HUES6 (cell line): ENCODE measurements around the gene DDR1.

Experiments
- H3K27ac ChIP-seq: 2 replicates; pipeline ENCODE4 v1.7.0; 2013; ENCODE audit warnings: low read depth, mild to moderate bottlenecking, low read length, inconsistent platforms
- H3K27me3 ChIP-seq: 2 replicates; pipeline ENCODE4 v1.6.1; 2013; ENCODE audit warnings: low read length; ENCODE audit not compliant: control insufficient read depth, insufficient read depth
- H3K36me3 ChIP-seq: 2 replicates; pipeline ENCODE4 v1.6.1; 2013; ENCODE audit warnings: low read length; ENCODE audit not compliant: control insufficient read depth, insufficient read depth
- H3K4me1 ChIP-seq: 2 replicates; pipeline ENCODE4 v1.6.1; 2013; ENCODE audit warnings: low read length; ENCODE audit not compliant: control insufficient read depth, insufficient read depth
- H3K4me3 ChIP-seq: 2 replicates; pipeline ENCODE4 v1.5.1; 2013; ENCODE audit warnings: low read depth, low read length
- H3K9ac ChIP-seq: one replicate; pipeline ENCODE4 v1.6.1; 2013; ENCODE audit warnings: mild to moderate bottlenecking, low read length
- H3K9me3 ChIP-seq: 2 replicates; pipeline ENCODE4 v1.6.1; 2013; ENCODE audit warnings: low read depth, low read length; ENCODE audit not compliant: control insufficient read depth, insufficient read depth

DDR1 gene

DNA sequence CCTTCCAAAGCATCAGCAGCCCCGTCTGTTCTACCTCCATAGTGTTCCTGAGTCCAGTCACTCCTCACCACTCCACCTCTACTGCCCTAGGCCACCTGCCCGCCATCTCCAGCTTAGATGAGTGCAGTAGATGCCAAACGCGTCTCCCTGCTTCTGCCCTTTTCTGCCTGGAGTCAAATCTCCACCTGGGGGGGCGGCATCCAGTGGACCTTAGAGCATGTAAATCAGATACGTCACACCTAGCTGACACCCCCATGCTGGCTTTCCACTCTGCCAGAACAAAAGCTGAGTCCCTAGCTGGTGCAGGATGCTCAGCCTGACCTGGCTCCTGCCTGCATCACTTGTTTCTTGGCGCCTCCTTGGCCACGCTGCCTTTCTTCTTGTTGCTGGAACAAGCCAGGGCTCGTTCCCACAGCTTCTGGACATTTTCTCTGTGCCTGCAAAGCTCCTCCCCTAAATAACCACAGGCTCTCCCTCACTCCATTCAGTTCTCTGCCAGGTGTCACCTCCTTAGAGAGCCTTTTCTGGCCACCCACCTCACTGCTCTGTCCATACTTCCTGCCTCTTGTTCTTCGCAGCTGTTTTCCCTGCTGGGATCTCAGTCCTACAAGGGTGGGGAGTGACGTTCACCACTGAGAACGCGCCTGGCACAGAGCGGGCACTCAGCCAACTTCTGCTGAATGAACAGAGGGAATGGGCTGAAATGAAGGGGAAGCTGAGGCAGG is 5.8 kb downstream of the DDR1 start:
- Histone ChIP-seq H3K4me3 (no peak overlapping the region), H3K36me3 (peaks cover 68% of the 10 kb centered on the region), H3K27ac (no peak overlapping the region), H3K9ac (no peak overlapping the region), H3K27me3 (no peaks in the 10 kb centered on the region), H3K4me1 (peaks cover 26% of the 10 kb centered on the region), H3K9me3 (no peaks in the 10 kb centered on the region)

DNA sequence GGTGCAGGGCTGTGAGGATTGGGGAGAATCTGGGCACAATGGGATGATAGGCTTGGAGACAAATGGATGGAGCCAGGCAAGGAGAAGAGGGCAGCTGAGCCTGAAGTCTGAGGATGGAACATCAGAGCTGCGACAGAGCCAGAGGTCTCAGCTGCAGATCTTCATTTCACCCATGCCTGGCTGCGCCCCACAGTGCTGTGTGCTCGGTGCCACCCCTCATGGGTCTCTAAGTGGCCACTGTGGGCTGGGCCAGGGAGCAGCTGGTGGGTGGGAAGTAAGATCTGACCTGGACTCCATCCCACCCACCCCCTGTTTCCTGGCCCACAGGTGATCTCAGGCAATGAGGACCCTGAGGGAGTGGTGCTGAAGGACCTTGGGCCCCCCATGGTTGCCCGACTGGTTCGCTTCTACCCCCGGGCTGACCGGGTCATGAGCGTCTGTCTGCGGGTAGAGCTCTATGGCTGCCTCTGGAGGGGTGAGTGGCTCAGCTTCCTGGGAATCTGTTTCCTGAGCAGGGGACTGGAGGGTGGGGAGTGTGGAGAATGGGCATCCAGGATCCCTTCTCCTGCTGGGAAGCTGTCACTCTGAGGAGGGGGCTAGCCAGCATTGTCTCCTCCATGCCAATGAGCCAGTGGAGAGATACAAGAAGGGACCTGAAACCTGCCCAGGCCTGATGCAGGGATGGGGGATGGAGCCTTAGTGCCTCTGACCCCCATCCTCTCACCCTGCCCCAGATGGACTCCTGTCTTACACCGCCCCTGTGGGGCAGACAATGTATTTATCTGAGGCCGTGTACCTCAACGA is 6.5 kb downstream of the DDR1 start:
- H3K4me1 ChIP-seq, result peaks cover 18% of the 10 kb centered on the region
- no peak overlapping the region for H3K27ac ChIP-seq
- H3K4me3 ChIP-seq, result no peak overlapping the region
- H3K9ac ChIP-seq, result no peak overlapping the region
- no peaks in the 10 kb centered on the region for H3K27me3 ChIP-seq
- peaks cover 76% of the 10 kb centered on the region for H3K36me3 ChIP-seq
- no peaks in the 10 kb centered on the region for H3K9me3 ChIP-seq

DNA sequence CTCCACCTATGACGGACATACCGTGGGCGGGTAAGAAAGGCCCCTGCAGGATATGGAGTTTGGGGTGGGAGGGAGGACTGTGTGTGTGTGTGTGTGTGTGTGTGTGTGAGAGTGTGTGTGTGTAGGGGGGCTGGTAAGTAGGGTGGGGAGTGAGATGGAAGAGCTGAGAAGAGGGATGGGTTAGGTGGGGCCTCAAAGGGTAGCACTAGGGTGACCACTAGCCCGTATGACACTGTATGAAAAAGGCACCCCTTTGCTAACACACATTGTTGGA is 7.1 kb downstream of the DDR1 start:
- H3K27ac ChIP-seq, result no peak overlapping the region
- H3K27me3 ChIP-seq, result no peaks in the 10 kb centered on the region
- H3K9me3 ChIP-seq, result no peaks in the 10 kb centered on the region
- H3K4me1 ChIP-seq, result peaks cover 14% of the 10 kb centered on the region
- H3K36me3 ChIP-seq, result peaks cover 81% of the 10 kb centered on the region
- H3K9ac ChIP-seq, result no peak overlapping the region
- H3K4me3 ChIP-seq, result no peak overlapping the region

DNA sequence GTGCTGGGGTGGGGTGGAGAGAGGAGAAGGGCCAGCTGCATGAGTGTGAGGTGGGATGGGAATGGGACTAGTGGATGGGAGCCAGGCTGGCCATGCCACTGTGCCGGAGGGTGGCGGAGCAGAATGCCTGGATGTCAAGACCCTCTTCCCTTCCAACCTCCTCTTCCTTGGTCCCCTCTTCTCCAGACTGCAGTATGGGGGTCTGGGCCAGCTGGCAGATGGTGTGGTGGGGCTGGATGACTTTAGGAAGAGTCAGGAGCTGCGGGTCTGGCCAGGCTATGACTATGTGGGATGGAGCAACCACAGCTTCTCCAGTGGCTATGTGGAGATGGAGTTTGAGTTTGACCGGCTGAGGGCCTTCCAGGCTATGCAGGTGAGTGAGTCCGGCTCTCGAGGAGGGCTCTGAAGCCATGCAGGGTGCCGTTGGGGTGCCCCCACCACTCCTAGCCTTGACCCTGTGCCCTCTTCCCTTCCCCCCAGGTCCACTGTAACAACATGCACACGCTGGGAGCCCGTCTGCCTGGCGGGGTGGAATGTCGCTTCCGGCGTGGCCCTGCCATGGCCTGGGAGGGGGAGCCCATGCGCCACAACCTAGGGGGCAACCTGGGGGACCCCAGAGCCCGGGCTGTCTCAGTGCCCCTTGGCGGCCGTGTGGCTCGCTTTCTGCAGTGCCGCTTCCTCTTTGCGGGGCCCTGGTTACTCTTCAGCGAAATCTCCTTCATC is 7.7 kb downstream of the DDR1 start:
- peaks cover 87% of the 10 kb centered on the region for H3K36me3 ChIP-seq
- H3K27ac ChIP-seq, result no peak overlapping the region
- H3K4me3 ChIP-seq, result no peak overlapping the region
- no peaks in the 10 kb centered on the region for H3K27me3 ChIP-seq
- H3K9ac ChIP-seq, result no peak overlapping the region
- peaks cover 8% of the 10 kb centered on the region for H3K4me1 ChIP-seq
- H3K9me3 ChIP-seq, result no peaks in the 10 kb centered on the region

DNA sequence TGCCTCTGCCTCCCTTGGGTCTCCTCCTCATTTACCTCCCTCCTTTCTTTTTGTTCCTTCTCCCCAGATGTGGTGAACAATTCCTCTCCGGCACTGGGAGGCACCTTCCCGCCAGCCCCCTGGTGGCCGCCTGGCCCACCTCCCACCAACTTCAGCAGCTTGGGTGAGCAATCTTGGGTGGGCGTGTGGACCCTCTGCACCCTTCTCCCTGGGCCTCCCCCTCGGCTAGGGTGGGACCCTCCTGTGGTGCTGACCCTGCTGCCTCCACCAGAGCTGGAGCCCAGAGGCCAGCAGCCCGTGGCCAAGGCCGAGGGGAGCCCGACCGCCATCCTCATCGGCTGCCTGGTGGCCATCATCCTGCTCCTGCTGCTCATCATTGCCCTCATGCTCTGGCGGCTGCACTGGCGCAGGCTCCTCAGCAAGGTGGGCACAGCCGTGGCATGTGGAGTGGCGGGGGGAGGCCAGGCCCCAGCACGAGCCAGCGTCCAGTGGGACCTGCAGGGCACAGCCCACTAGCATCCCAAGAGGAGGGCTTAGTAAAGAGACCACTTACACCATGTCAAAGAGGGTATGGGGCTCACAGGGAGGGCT is 8.8 kb downstream of the DDR1 start:
- Histone ChIP-seq H3K4me1 (peaks cover 4% of the 10 kb centered on the region; the same call in 1 of the 2 replicates), H3K9ac (no peak overlapping the region), H3K36me3 (peaks cover 97% of the 10 kb centered on the region), H3K4me3 (no peak overlapping the region), H3K27ac (no peak overlapping the region), H3K9me3 (no peaks in the 10 kb centered on the region), H3K27me3 (no peaks in the 10 kb centered on the region)

DNA sequence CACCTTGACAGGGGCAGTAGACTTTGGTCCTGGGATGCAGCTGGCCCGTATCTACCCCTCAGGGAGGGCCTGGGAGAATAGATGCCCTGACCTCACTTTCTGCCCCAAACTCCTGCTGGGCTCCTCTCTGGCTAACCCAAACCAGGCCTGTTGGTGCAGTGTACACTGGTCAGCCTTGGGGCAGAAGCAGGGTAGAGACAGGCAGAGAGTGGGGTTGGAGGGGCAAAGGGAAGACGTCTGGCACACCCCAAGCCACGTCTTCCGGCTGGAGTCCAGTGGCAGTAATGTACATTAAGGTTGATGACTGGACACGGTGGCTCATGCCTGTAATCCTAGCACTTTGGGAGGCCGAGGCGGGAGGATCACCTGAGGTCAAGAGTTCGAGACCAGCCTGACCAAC is 9.3 kb downstream of the DDR1 start:
- Histone ChIP-seq H3K27ac (no peak overlapping the region), H3K36me3 (peaks cover 99% of the 10 kb centered on the region), H3K27me3 (no peaks in the 10 kb centered on the region), H3K9me3 (no peaks in the 10 kb centered on the region), H3K9ac (no peak overlapping the region), H3K4me1 (no peaks in the 10 kb centered on the region; the same call in 1 of the 2 replicates), H3K4me3 (no peak overlapping the region)

DNA sequence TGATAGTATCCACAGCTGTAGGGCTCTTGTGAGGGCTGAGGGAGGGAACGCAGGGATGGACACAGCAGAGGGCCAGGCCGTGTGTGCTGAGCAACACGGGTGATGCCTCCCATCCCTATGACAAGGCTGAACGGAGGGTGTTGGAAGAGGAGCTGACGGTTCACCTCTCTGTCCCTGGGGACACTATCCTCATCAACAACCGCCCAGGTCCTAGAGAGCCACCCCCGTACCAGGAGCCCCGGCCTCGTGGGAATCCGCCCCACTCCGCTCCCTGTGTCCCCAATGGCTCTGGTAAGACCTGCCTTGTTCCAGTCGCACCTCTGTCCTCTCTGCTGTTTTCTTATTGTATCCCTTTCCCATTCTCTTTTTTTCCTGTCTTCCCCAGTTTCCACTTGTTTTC is 10.1 kb downstream of the DDR1 start:
- no peaks in the 10 kb centered on the region for H3K27me3 ChIP-seq
- H3K36me3 ChIP-seq, result peaks cover 99% of the 10 kb centered on the region
- no peak overlapping the region for H3K9ac ChIP-seq
- no peak overlapping the region for H3K4me3 ChIP-seq
- no peaks in the 10 kb centered on the region for H3K9me3 ChIP-seq
- H3K4me1 ChIP-seq, result no peaks in the 10 kb centered on the region
- H3K27ac ChIP-seq, result no peak overlapping the region

DNA sequence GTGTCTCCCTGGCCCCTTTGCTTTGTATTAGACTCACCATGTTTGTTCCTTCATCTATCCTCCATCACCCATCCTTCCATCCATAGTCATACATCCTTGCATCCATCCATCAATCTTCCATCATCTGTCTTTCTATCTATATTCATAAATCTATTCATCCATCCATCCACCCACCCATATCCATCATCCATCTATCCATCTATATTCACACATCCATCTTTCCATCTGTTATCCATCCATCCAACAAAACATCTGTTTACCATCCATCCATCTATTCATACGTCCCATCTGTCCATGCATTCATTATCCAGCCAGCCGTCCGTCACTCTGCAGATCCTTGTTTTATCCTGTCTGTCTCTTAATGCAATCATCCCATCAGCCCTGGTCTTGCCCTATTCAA is 10.6 kb downstream of the DDR1 start:
- no peaks in the 10 kb centered on the region for H3K27me3 ChIP-seq
- H3K4me1 ChIP-seq, result no peaks in the 10 kb centered on the region
- H3K36me3 ChIP-seq, result peaks cover 99% of the 10 kb centered on the region
- no peak overlapping the region for H3K27ac ChIP-seq
- H3K9ac ChIP-seq, result no peak overlapping the region
- no peak overlapping the region for H3K4me3 ChIP-seq
- H3K9me3 ChIP-seq, result no peaks in the 10 kb centered on the region

DNA sequence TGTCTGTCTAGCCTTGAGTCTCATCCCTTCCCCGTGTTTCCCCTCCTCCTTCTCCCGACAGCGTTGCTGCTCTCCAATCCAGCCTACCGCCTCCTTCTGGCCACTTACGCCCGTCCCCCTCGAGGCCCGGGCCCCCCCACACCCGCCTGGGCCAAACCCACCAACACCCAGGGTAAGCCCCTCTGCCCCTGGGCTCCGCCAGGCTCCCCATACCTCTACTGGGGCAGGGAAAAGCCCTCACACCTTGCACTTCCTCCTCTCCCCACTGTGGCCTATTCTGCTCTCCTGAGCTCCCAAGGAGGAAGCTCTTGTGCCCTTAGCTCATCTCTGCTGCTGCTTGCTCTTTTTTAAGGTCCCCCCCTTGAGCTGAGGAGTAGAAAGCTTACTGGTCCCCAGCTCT is 11.0 kb downstream of the DDR1 start:
- Histone ChIP-seq H3K27ac (no peak overlapping the region), H3K9me3 (no peaks in the 10 kb centered on the region), H3K4me3 (no peak overlapping the region), H3K27me3 (no peaks in the 10 kb centered on the region), H3K9ac (no peak overlapping the region), H3K36me3 (peaks cover 98% of the 10 kb centered on the region), H3K4me1 (no peaks in the 10 kb centered on the region)

DNA sequence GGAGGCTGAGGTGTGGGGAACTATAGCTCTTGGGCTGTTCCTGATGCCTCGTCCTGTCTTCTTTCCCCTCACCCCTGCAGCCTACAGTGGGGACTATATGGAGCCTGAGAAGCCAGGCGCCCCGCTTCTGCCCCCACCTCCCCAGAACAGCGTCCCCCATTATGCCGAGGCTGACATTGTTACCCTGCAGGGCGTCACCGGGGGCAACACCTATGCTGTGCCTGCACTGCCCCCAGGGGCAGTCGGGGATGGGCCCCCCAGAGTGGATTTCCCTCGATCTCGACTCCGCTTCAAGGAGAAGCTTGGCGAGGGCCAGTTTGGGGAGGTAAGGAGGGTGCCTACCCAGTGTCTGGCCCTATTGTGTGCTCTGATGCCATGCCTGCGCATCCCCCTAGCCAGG is 12.2 kb downstream of the DDR1 start:
- H3K27ac ChIP-seq, result no peak overlapping the region

DNA sequence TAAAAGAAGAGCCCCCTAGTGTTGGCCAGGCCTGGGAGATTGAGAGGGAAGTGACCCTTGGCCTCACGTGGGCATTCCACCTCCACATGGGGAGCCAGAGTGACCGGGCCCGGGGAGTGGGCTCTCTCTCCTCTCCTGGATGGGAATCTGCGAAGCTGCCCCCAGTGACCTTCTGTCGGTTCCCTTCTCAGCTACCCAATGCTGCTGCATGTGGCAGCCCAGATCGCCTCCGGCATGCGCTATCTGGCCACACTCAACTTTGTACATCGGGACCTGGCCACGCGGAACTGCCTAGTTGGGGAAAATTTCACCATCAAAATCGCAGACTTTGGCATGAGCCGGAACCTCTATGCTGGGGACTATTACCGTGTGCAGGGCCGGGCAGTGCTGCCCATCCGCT is 13.6 kb downstream of the DDR1 start:
- Histone ChIP-seq H3K27me3 (no peaks in the 10 kb centered on the region), H3K9ac (no peak overlapping the region), H3K4me1 (no peaks in the 10 kb centered on the region), H3K27ac (no peak overlapping the region), H3K36me3 (peaks cover 73% of the 10 kb centered on the region), H3K9me3 (no peaks in the 10 kb centered on the region), H3K4me3 (no peak overlapping the region)

More for the DNA sequence above, 12.2 kb downstream of the DDR1 start:
- Histone ChIP-seq H3K27me3 (no peaks in the 10 kb centered on the region), H3K36me3 (peaks cover 86% of the 10 kb centered on the region), H3K4me1 (no peaks in the 10 kb centered on the region), H3K9me3 (no peaks in the 10 kb centered on the region), H3K4me3 (no peak overlapping the region), H3K9ac (no peak overlapping the region)
